Measurements from ENCODE around the gene PPP2R5D.

Gene PPP2R5D

GRCh38 chr6:43024436-43024835 is 40.1 kb downstream of the PPP2R5D start:
- Histone ChIP-seq H3K4me1 (ENCODE audit: insufficient read depth, low read length, poor library complexity, severe bottlenecking) (peaks cover 23% of the 10 kb centered on the region), H3K9ac (ENCODE audit: low read depth, low read length, poor library complexity, severe bottlenecking) (no peak overlapping the region), H3K27me3 (ENCODE audit: insufficient read depth, low read length, poor library complexity, severe bottlenecking) (no peaks in the 10 kb centered on the region), H3K36me3 (ENCODE audit: insufficient read depth, low read length) (peaks cover 35% of the 10 kb centered on the region; the same call in 1 of the 2 replicates), H2AFZ (ENCODE audit: low read length) (no peak overlapping the region), H3F3A (ENCODE audit: low read depth) (no peaks in the 10 kb centered on the region), H3K4me2 (ENCODE audit: low read depth, low read length, poor library complexity, severe bottlenecking) (peak overlapping the region; percentile 34), H3K9me3 (ENCODE audit: insufficient read depth, low read depth, low read length) (no peaks in the 10 kb centered on the region), H3K4me3 (ENCODE audit: low read length, poor library complexity, severe bottlenecking) (no peak overlapping the region), H4K20me1 (ENCODE audit: insufficient read depth, low read length, poor library complexity, severe bottlenecking) (peaks cover 23% of the 10 kb centered on the region), H3K79me2 (ENCODE audit: insufficient read depth, low read length) (peaks cover 44% of the 10 kb centered on the region), H3K9me2 (replicated peaks; ENCODE audit: low read depth, low read length) (no peaks in the 10 kb centered on the region)
- TF ChIP-seq CTCF (conservative IDR thresholded peaks at IDR 0.05; ENCODE audit: low read length), result no peak
- TF ChIP-seq EZH2phosphoT487 (IDR thresholded peaks at IDR 0.05; ENCODE audit: borderline replicate concordance), result no peak

GRCh38 chr6:43026365-43026764 is 42.0 kb downstream of the PPP2R5D start:
- peaks cover 42% of the 10 kb centered on the region for H3K36me3 ChIP-seq (ENCODE audit: insufficient read depth, low read length)

GRCh38 chr6:43029120-43029519 is 44.8 kb downstream of the PPP2R5D start:
- Histone ChIP-seq H2AFZ (ENCODE audit: low read length) (no peak overlapping the region), H3K36me3 (ENCODE audit: insufficient read depth, low read length) (peaks cover 42% of the 10 kb centered on the region), H3K4me1 (ENCODE audit: insufficient read depth, low read length, poor library complexity, severe bottlenecking) (peaks cover 3% of the 10 kb centered on the region), H3K4me3 (ENCODE audit: low read length, poor library complexity, severe bottlenecking) (no peak overlapping the region), H3K27me3 (ENCODE audit: insufficient read depth, low read length, poor library complexity, severe bottlenecking) (no peaks in the 10 kb centered on the region), H3K9ac (ENCODE audit: low read depth, low read length, poor library complexity, severe bottlenecking) (no peak overlapping the region), H3K9me2 (replicated peaks; ENCODE audit: low read depth, low read length) (no peaks in the 10 kb centered on the region), H3K4me2 (ENCODE audit: low read depth, low read length, poor library complexity, severe bottlenecking) (no peak overlapping the region), H3K9me3 (ENCODE audit: insufficient read depth, low read depth, low read length) (no peaks in the 10 kb centered on the region), H3K79me2 (ENCODE audit: insufficient read depth, low read length) (peaks cover 10% of the 10 kb centered on the region; the same call in 1 of the 2 replicates), H4K20me1 (ENCODE audit: insufficient read depth, low read length, poor library complexity, severe bottlenecking) (peaks cover 6% of the 10 kb centered on the region), H3F3A (ENCODE audit: low read depth) (no peaks in the 10 kb centered on the region)
- no peak for TF ChIP-seq CTCF (conservative IDR thresholded peaks at IDR 0.05; ENCODE audit: low read length)
- TF ChIP-seq EZH2phosphoT487 (IDR thresholded peaks at IDR 0.05; ENCODE audit: borderline replicate concordance), result no peak

More at GRCh38 chr6:43026365-43026764, 42.0 kb downstream of the PPP2R5D start:
- TF ChIP-seq EZH2phosphoT487 (IDR thresholded peaks at IDR 0.05; ENCODE audit: borderline replicate concordance), result no peak
- no peak for TF ChIP-seq CTCF (conservative IDR thresholded peaks at IDR 0.05; ENCODE audit: low read length)
- no peaks in the 10 kb centered on the region for H3K9me3 ChIP-seq (ENCODE audit: insufficient read depth, low read depth, low read length)
- H3F3A ChIP-seq (ENCODE audit: low read depth), result no peaks in the 10 kb centered on the region
- peaks cover 38% of the 10 kb centered on the region for H3K79me2 ChIP-seq (ENCODE audit: insufficient read depth, low read length)
- H3K4me2 ChIP-seq (ENCODE audit: low read depth, low read length, poor library complexity, severe bottlenecking), result no peak overlapping the region
- H3K9ac ChIP-seq (ENCODE audit: low read depth, low read length, poor library complexity, severe bottlenecking), result no peak overlapping the region
- peaks cover 23% of the 10 kb centered on the region for H4K20me1 ChIP-seq (ENCODE audit: insufficient read depth, low read length, poor library complexity, severe bottlenecking)
- no peak overlapping the region for H2AFZ ChIP-seq (ENCODE audit: low read length)
- H3K27me3 ChIP-seq (ENCODE audit: insufficient read depth, low read length, poor library complexity, severe bottlenecking), result no peaks in the 10 kb centered on the region
- peaks cover 17% of the 10 kb centered on the region for H3K4me1 ChIP-seq (ENCODE audit: insufficient read depth, low read length, poor library complexity, severe bottlenecking)
- no peaks in the 10 kb centered on the region for H3K9me2 ChIP-seq (replicated peaks; ENCODE audit: low read depth, low read length)
- no peak overlapping the region for H3K4me3 ChIP-seq (ENCODE audit: low read length, poor library complexity, severe bottlenecking)
